Caco-2 (cell line): ENCODE measurements around the gene FBXW4. TPM values are rescaled to one million over a fixed set of nuclear protein-coding genes. Genes with fewer than 3 reads are reported as not detected.

ENCODE experiments used
- BruUV-seq: library from RNA; stranded (reverse); fragments of 400-500 nt; replicated peaks from 2 replicates; lab custom pipeline; 2021; lab: Mats Ljungman, UMichigan
- CTCF ChIA-PET: fragments of 300-600 bp; sonication (Branson Sonifier 250); formaldehyde crosslinking; loops from one replicate; lab custom pipeline; 2022; ENCODE audit warnings: antibody characterized with exemption; lab: Charles Lee
- POLR2A ChIA-PET: fragments of 300-600 bp; sonication (Branson Sonifier 250); formaldehyde crosslinking; loops from one replicate; lab custom pipeline; 2022; ENCODE audit warnings: antibody characterized with exemption; lab: Charles Lee
- DNase-seq, 2 experiments: peaks; one replicate each; pipeline versions ENCODE4 v3.0.0 to v3.0.0-alpha.2; 2020 to 2022
- H3K27me3 ChIP-seq: replicated peaks from 2 replicates; pipeline ENCODE4 v1.6.0; 2011; ENCODE audit warnings: low read length; ENCODE audit not compliant: control insufficient read depth, insufficient read depth
- H3K36me3 ChIP-seq: 2 replicates; pipeline ENCODE4 v1.5.1; 2011; ENCODE audit warnings: low read length; ENCODE audit not compliant: control insufficient read depth, insufficient read depth
- H3K4me1 ChIP-seq: fragments of 250-450 bp; sonication (Bioruptor Pico); 2 replicates; pipeline ENCODE4 v1.5.1; 2020; ENCODE audit warnings: mild to moderate bottlenecking
- H3K4me3 ChIP-seq: 2 replicates; pipeline ENCODE4 v1.5.1; 2011; ENCODE audit warnings: low read depth, mild to moderate bottlenecking, control low read depth, low read length
- H3K9me3 ChIP-seq: fragments of 250-450 bp; sonication (Bioruptor Pico); 2 replicates; pipeline ENCODE4 v1.5.1; 2020; ENCODE audit warnings: mild to moderate bottlenecking, moderate library complexity
- H3K27ac Mint-ChIP-seq: one replicate; pipeline ENCODE4 v1.8.0; 2022; ENCODE audit warnings: mixed read lengths; ENCODE audit not compliant: unreplicated experiment
- H3K27me3 Mint-ChIP-seq: one replicate; pipeline ENCODE4 v1.8.0; 2022; ENCODE audit warnings: mixed read lengths; ENCODE audit not compliant: insufficient read depth, unreplicated experiment
- H3K36me3 Mint-ChIP-seq: one replicate; pipeline ENCODE4 v1.8.0; 2022; ENCODE audit warnings: mild to moderate bottlenecking, mixed read lengths; ENCODE audit not compliant: insufficient read depth, unreplicated experiment
- H3K4me1 Mint-ChIP-seq: one replicate; pipeline ENCODE4 v1.8.0; 2022; ENCODE audit warnings: low read depth, mixed read lengths; ENCODE audit not compliant: unreplicated experiment
- H3K4me3 Mint-ChIP-seq: one replicate; pipeline ENCODE4 v1.8.0; 2022; ENCODE audit warnings: mild to moderate bottlenecking, moderate library complexity, mixed read lengths; ENCODE audit not compliant: unreplicated experiment
- H3K9me3 Mint-ChIP-seq: one replicate; pipeline ENCODE4 v1.8.0; 2022; ENCODE audit warnings: mixed read lengths; ENCODE audit not compliant: unreplicated experiment
- CTCF ChIP-seq, 2 experiments: fragments of 200-600 bp in 1 of 2; IDR thresholded peaks; 1 replicate in 1 of 2; 2 replicates in 1 of 2; pipeline versions ENCODE4 v1.5.1 to v1.8.0; 2011 to 2022; ENCODE audit warnings: antibody characterized with exemption in 1 of 2, control low read depth in 1 of 2, inconsistent platforms in 1 of 2, low read depth in 1 of 2, low read length in 1 of 2, mild to moderate bottlenecking in 1 of 2, moderate library complexity in 1 of 2; ENCODE audit not compliant: insufficient read depth in 1 of 2, severe bottlenecking in 1 of 2, unreplicated experiment in 1 of 2
- intact Hi-C: fragments of 100-400 bp; cut with micrococcal nuclease; formaldehyde crosslinking; loops from one replicate; pipeline ENCODE4 v1.10.0; 2022; ENCODE audit not compliant: unreplicated experiment
- total RNA-seq: library from RNA; stranded (reverse); gene quantifications from 2 replicates; pipeline ENCODE4 v1.2.3, GENCODE V29; 2022

Gene FBXW4
- total RNA-seq, 1 experiment from 2014 or later: 44.0 TPM

GRCh38 chr10:101619983-101620382 is 75.0 kb downstream of the FBXW4 start:
- Mint-ChIP-seq H3K9me3 (no peaks in the 10 kb centered on the region), H3K27ac (no peak overlapping the region), H3K4me3 (no peak overlapping the region), H3K36me3 (peaks cover 10% of the 10 kb centered on the region), H3K27me3 (no peaks in the 10 kb centered on the region), H3K4me1 (no peaks in the 10 kb centered on the region)
- ChIA-PET POLR2A (no interaction called here), CTCF (interaction anchor here (0.7 kb wide), 1 partner anchor 51 kb away, joined by 4 read pairs; no protein-coding TSS in a partner anchor)
- no peak for TF ChIP-seq CTCF (IDR thresholded peaks at IDR 0.05; ENCODE audit: insufficient read depth in 1 of 2, low read depth in 1 of 2, low read length in 1 of 2, severe bottlenecking in 1 of 2, unreplicated experiment in 1 of 2)
- BruUV-seq: no TSS peak
- Histone ChIP-seq H3K9me3 (no peaks in the 10 kb centered on the region), H3K4me1 (no peaks in the 10 kb centered on the region), H3K36me3 (no peaks in the 10 kb centered on the region), H3K27me3 (no peaks in the 10 kb centered on the region), H3K4me3 (no peak overlapping the region)
- intact Hi-C loops: no loop called here
- no peak for DNase-seq

GRCh38 chr10:101618871-101619270 is 76.1 kb downstream of the FBXW4 start:
- no peak for TF ChIP-seq CTCF (IDR thresholded peaks at IDR 0.05; ENCODE audit: insufficient read depth in 1 of 2, low read depth in 1 of 2, low read length in 1 of 2, severe bottlenecking in 1 of 2, unreplicated experiment in 1 of 2)
- H3K4me1 ChIP-seq: no peaks in the 10 kb centered on the region
- no peak overlapping the region for H3K4me3 Mint-ChIP-seq
- ChIA-PET CTCF (no interaction called here), POLR2A (no interaction called here)
- BruUV-seq: no TSS peak
- no peaks in the 10 kb centered on the region for H3K9me3 ChIP-seq
- peaks cover 10% of the 10 kb centered on the region for H3K36me3 Mint-ChIP-seq
- no peak overlapping the region for H3K27ac Mint-ChIP-seq
- no peaks in the 10 kb centered on the region for H3K9me3 Mint-ChIP-seq
- no peaks in the 10 kb centered on the region for H3K4me1 Mint-ChIP-seq
- H3K27me3 Mint-ChIP-seq: no peaks in the 10 kb centered on the region
- intact Hi-C loops: no loop called here
- no peak for DNase-seq
- no peaks in the 10 kb centered on the region for H3K36me3 ChIP-seq
- no peak overlapping the region for H3K4me3 ChIP-seq
- no peaks in the 10 kb centered on the region for H3K27me3 ChIP-seq

GRCh38 chr10:101617824-101618568 is 77.0 kb downstream of the FBXW4 start:
- Histone ChIP-seq H3K4me3 (no peak overlapping the region), H3K9me3 (no peaks in the 10 kb centered on the region)

More at GRCh38 chr10:101617824-101618568, 77.0 kb downstream of the FBXW4 start:
- Mint-ChIP-seq H3K9me3 (no peaks in the 10 kb centered on the region), H3K36me3 (peaks cover 10% of the 10 kb centered on the region), H3K4me3 (no peak overlapping the region), H3K27me3 (no peaks in the 10 kb centered on the region), H3K4me1 (no peaks in the 10 kb centered on the region), H3K27ac (no peak overlapping the region)
- no peak for DNase-seq
- no peaks in the 10 kb centered on the region for H3K27me3 ChIP-seq
- H3K36me3 ChIP-seq: no peaks in the 10 kb centered on the region
- intact Hi-C loops: no loop called here
- BruUV-seq: no TSS peak
- H3K4me1 ChIP-seq: no peaks in the 10 kb centered on the region
- ChIA-PET POLR2A (no interaction called here), CTCF (interaction anchor here (1.1 kb wide), 1 partner anchor 15 kb away, joined by 10 read pairs; no protein-coding TSS in a partner anchor)
- no peak for TF ChIP-seq CTCF (IDR thresholded peaks at IDR 0.05; ENCODE audit: insufficient read depth in 1 of 2, low read depth in 1 of 2, low read length in 1 of 2, severe bottlenecking in 1 of 2, unreplicated experiment in 1 of 2)
